Prostate gland (tissue), 2 donors: ENCODE results near the gene NEDD4L. TPM values are rescaled to one million over a fixed set of nuclear protein-coding genes. Genes with fewer than 3 reads are reported as not detected.

ENCODE experiments used
- DNase-seq: peaks from one replicate; pipeline ENCODE4 v3.0.0-alpha.2; 2019; ENCODE audit warnings: low spot score
- H3K27ac ChIP-seq, 2 donors: fragments of 200-600 bp; sonication (generic); 2 replicates each; pipeline ENCODE4 v1.5.1; 2017 to 2019
- H3K27me3 ChIP-seq: fragments of 200-600 bp; sonication (generic); replicated peaks from 2 replicates; pipeline ENCODE4 v1.5.1; 2019; ENCODE audit not compliant: insufficient read depth
- H3K36me3 ChIP-seq, 2 donors: fragments of 200-600 bp; sonication (generic); 1 replicate in 1 of 2; 2 replicates in 1 of 2; pipeline versions ENCODE4 v1.5.1 to v1.8.1; 2017 to 2019
- H3K4me1 ChIP-seq: fragments of 200-600 bp; sonication (generic); replicated peaks from 2 replicates; pipeline ENCODE4 v1.5.1; 2019
- H3K4me3 ChIP-seq, 2 donors: fragments of 200-600 bp; sonication (generic); 2 replicates each; pipeline ENCODE4 v1.5.1; 2017 to 2019
- H3K9me3 ChIP-seq: fragments of 200-600 bp; sonication (generic); 2 replicates; pipeline ENCODE4 v1.5.1; 2017
- CTCF ChIP-seq, 4 experiments: fragments of 200-600 bp in 2 of 4; fragments of 450-650 bp in 2 of 4; sonication (generic) in 2 of 4; IDR thresholded peaks; 1 replicate in 3 of 4; 2 replicates in 1 of 4; pipeline ENCODE4 v1.5.1; 2016 to 2019; ENCODE audit warnings: antibody characterized with exemption in 4 of 4, mild to moderate bottlenecking in 2 of 4, moderate library complexity in 2 of 4
- POLR2A ChIP-seq: fragments of 450-650 bp; IDR thresholded peaks from one replicate; pipeline ENCODE4 v1.6.1; 2016; ENCODE audit warnings: antibody characterized with exemption, mild to moderate bottlenecking
- POLR2AphosphoS5 ChIP-seq: sonication (generic); formaldehyde crosslinking; IDR thresholded peaks from one replicate; pipeline ENCODE4 v1.6.1; 2017; ENCODE audit warnings: antibody characterized with exemption
- WGBS: methylation state at CpG from one replicate; pipeline ENCODE4 v1.1.5; 2018; 5-methylcytosine and 5-hydroxymethylcytosine counted together
- intact Hi-C: fragments of 100-400 bp; cut with DNase I; formaldehyde crosslinking; loops from one replicate; pipeline ENCODE4 v1.14.2; 2022
- total RNA-seq, 2 donors: library from RNA; depleted of rRNA; stranded (reverse); fragments of >200 nt; gene quantifications; one replicate each; pipeline ENCODE4 v1.1.0, GENCODE V29; 2016

NEDD4L gene
- total RNA-seq, 2 donors from 2014 or later = 280 to 420 TPM

- TF ChIP-seq POLR2A (no peak), CTCF (IDR thresholded peaks at IDR 0.05) (peak in 1 of 4 experiments; percentile 8), POLR2AphosphoS5 (no peak)
- no peak for DNase-seq
- no peak overlapping the region for H3K27ac ChIP-seq
- intact Hi-C loops = loop anchor here (10.0 kb wide), 1 partner anchor 429 kb away; no protein-coding TSS in a partner anchor
- no peaks in the 10 kb centered on the region for H3K9me3 ChIP-seq
- peaks cover 0 to 2% of the 10 kb centered on the region in 2 donors for H3K36me3 ChIP-seq
- 97% methylated on average over 1 of the region's 1 CpG for WGBS
- no peaks in the 10 kb centered on the region for H3K4me1 ChIP-seq
- no peak overlapping the region for H3K4me3 ChIP-seq
- H3K27me3 ChIP-seq = no peaks in the 10 kb centered on the region
Observed at GRCh38 chr18:58335821-58336220, 291.8 kb downstream of the NEDD4L start.

DNA sequence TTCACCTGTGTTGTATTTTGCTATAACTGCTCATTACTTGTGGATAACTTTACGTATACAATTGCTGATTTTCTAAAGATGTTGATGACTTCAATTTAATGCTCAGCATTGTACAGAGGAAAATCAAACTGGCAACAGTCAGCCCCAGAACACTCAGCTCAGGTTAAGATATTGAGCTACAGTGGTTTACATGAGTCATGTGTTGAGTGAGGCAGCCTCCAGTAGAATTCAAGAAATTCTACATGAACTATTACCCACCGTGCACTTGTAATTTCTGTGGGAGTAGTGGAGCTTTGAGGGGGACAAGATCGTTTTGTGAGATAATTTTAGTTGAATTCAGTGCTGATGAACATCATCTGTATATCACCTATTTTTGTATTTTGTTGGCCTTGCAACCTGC, 292.6 kb downstream of the NEDD4L start:
- Histone ChIP-seq H3K4me3 (no peak overlapping the region), H3K27ac (no peak overlapping the region), H3K4me1 (no peaks in the 10 kb centered on the region), H3K9me3 (no peaks in the 10 kb centered on the region), H3K36me3 (no peaks in the 10 kb centered on the region), H3K27me3 (no peaks in the 10 kb centered on the region)
- WGBS = 87% methylated on average over 3 of the region's 3 CpGs
- TF ChIP-seq CTCF (IDR thresholded peaks at IDR 0.05) = no peak
- no peak for DNase-seq
- intact Hi-C loops = loop anchor here (10.0 kb wide), 1 partner anchor 428 kb away; no protein-coding TSS in a partner anchor

GRCh38 chr18:58337285-58337684, 293.3 kb downstream of the NEDD4L start:
- intact Hi-C loops = loop anchor here (10.0 kb wide), 1 partner anchor 428 kb away; no protein-coding TSS in a partner anchor
- Histone ChIP-seq H3K4me1 (no peaks in the 10 kb centered on the region), H3K4me3 (no peak overlapping the region), H3K9me3 (no peaks in the 10 kb centered on the region), H3K27me3 (no peaks in the 10 kb centered on the region), H3K36me3 (no peaks in the 10 kb centered on the region), H3K27ac (peak overlapping the region; percentile 18 to 38)
- WGBS = 28% methylated on average over 4 of the region's 4 CpGs
- TF ChIP-seq CTCF (IDR thresholded peaks at IDR 0.05) = no peak
- no peak for TF ChIP-seq POLR2A
- TF ChIP-seq POLR2AphosphoS5 = no peak
- DNase-seq = no peak

DNA sequence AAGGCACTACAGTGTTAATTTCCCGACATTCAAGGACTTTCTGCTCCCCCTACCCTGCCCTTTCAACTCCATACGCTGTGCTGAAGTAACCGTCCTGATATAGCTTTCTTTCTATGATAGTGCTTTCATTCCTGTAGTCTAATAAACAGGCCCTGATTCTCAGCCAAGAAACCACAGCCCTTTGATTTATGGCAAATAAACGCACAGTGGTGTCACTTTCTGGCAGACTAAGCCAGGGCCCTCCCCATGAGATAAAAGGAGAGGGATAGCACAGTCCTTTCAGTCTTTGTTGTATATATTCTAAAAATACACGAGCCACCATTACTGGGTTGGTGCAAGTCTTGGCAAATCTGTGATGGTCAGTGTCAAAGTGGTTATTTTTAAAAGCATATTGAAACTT, 293.7 kb downstream of the NEDD4L start:
- 8% methylated on average over 5 of the region's 5 CpGs for WGBS
- H3K36me3 ChIP-seq = no peaks in the 10 kb centered on the region
- TF ChIP-seq POLR2A (no peak), CTCF (IDR thresholded peaks at IDR 0.05) (no peak), POLR2AphosphoS5 (peak; percentile 61)
- peak; percentile 51 for DNase-seq
- peak overlapping the region; percentile 18 to 38 for H3K27ac ChIP-seq
- no peaks in the 10 kb centered on the region for H3K9me3 ChIP-seq
- intact Hi-C loops = loop anchor here (10.0 kb wide), 1 partner anchor 427 kb away; no protein-coding TSS in a partner anchor
- no peaks in the 10 kb centered on the region for H3K27me3 ChIP-seq
- no peaks in the 10 kb centered on the region for H3K4me1 ChIP-seq
- no peak overlapping the region for H3K4me3 ChIP-seq

- 33% methylated on average over 3 of the region's 3 CpGs for WGBS
- intact Hi-C loops = loop anchor here (10.0 kb wide), 1 partner anchor 427 kb away; no protein-coding TSS in a partner anchor
- H3K27ac ChIP-seq = peak overlapping the region; percentile 18 to 38
Observed at GRCh38 chr18:58338141-58338540, 294.1 kb downstream of the NEDD4L start.

More at GRCh38 chr18:58338141-58338540, 294.1 kb downstream of the NEDD4L start:
- Histone ChIP-seq H3K9me3 (no peaks in the 10 kb centered on the region), H3K4me3 (no peak overlapping the region), H3K27me3 (no peaks in the 10 kb centered on the region), H3K36me3 (no peaks in the 10 kb centered on the region), H3K4me1 (no peaks in the 10 kb centered on the region)
- no peak for TF ChIP-seq POLR2AphosphoS5
- no peak for TF ChIP-seq POLR2A
- no peak for TF ChIP-seq CTCF (IDR thresholded peaks at IDR 0.05)
- no peak for DNase-seq
